H1 (cell line): Measurements from ENCODE around the gene ST6GALNAC3. TPM values are rescaled to one million over a fixed set of nuclear protein-coding genes. Genes with fewer than 3 reads are reported as not detected.

Source experiments
- CTCF ChIA-PET: fragments of 300-600 bp; sonication (Branson Sonifier 250); formaldehyde crosslinking; loops from one replicate; lab custom pipeline; 2021; ENCODE audit not compliant: partially characterized antibody; lab: Charles Lee
- POLR2A ChIA-PET: fragments of 300-600 bp; sonication (Branson Sonifier 250); formaldehyde crosslinking; loops from one replicate; lab custom pipeline; 2021; ENCODE audit warnings: inconsistent platforms; ENCODE audit not compliant: partially characterized antibody; lab: Charles Lee
- DNase-seq, 2 experiments: peaks; one replicate each; pipeline versions ENCODE4 v3.0.0 to v3.0.0-alpha.2; 2010 to 2022; ENCODE audit warnings: low spot score in 2 of 2, low read depth in 1 of 2, mixed read lengths in 1 of 2
- FAIRE-seq: peaks from 2 replicates; lab custom pipeline; 2011; peaks lifted over from hg19 to GRCh38; lab: Jason Lieb, UNC
- H2AFZ ChIP-seq: 2 replicates; pipeline ENCODE4 v1.8.1; 2012; ENCODE audit warnings: low read length, inconsistent platforms
- H2AK5ac ChIP-seq: 2 replicates; pipeline ENCODE4 v1.6.1; 2013; ENCODE audit warnings: low read depth, low read length
- H2BK120ac ChIP-seq: replicated peaks from 2 replicates; pipeline ENCODE3; 2013; ENCODE audit warnings: low read depth, low read length, inconsistent platforms
- H2BK12ac ChIP-seq: 2 replicates; pipeline ENCODE4 v1.6.1; 2013; ENCODE audit warnings: low read depth, low read length
- H2BK15ac ChIP-seq: 2 replicates; pipeline ENCODE4 v1.6.1; 2013; ENCODE audit warnings: low read length
- H2BK20ac ChIP-seq: 2 replicates; pipeline ENCODE4 v1.6.1; 2013; ENCODE audit warnings: low read length
- H2BK5ac ChIP-seq: 2 replicates; pipeline ENCODE4 v1.6.1; 2013; ENCODE audit warnings: low read depth, low read length
- H3K14ac ChIP-seq: 2 replicates; pipeline ENCODE4 v1.6.1; 2013; ENCODE audit warnings: inconsistent platforms; ENCODE audit not compliant: insufficient read length
- H3K18ac ChIP-seq: 2 replicates; pipeline ENCODE4 v1.6.1; 2013; ENCODE audit warnings: low read length; ENCODE audit errors: extremely low read depth
- H3K23ac ChIP-seq: 2 replicates; pipeline ENCODE4 v1.6.1; 2013; ENCODE audit warnings: inconsistent platforms; ENCODE audit not compliant: insufficient read length
- H3K23me2 ChIP-seq: 2 replicates; pipeline ENCODE4 v1.6.1; 2013; ENCODE audit warnings: low read depth, low read length
- H3K27ac ChIP-seq: 2 replicates; pipeline ENCODE4 v1.6.1; 2011; ENCODE audit warnings: low read depth, low read length, inconsistent platforms
- H3K27me3 ChIP-seq, 4 experiments: replicated peaks in 1 of 4; 1 replicate in 1 of 4; 2 replicates in 3 of 4; pipeline versions ENCODE4 v1.6.1 to v1.8.1; 2011 to 2013; ENCODE audit warnings: low read length in 3 of 4, mild to moderate bottlenecking in 3 of 4, inconsistent platforms in 2 of 4, mixed read lengths in 2 of 4, moderate library complexity in 1 of 4; ENCODE audit not compliant: control insufficient read depth in 3 of 4, insufficient read depth in 3 of 4; ENCODE audit errors: extremely low read depth in 1 of 4
- H3K36me3 ChIP-seq, 4 experiments: 2 replicates each; pipeline versions ENCODE4 v1.6.1 to v1.8.1; 2011 to 2013; ENCODE audit warnings: mild to moderate bottlenecking in 4 of 4, low read length in 3 of 4, moderate library complexity in 2 of 4, control low read depth in 1 of 4, inconsistent platforms in 1 of 4; ENCODE audit not compliant: insufficient read depth in 4 of 4, control insufficient read depth in 2 of 4
- H3K4ac ChIP-seq: replicated peaks from 2 replicates; pipeline ENCODE3; 2013; ENCODE audit warnings: low read length, low read depth, mixed read lengths, inconsistent platforms; ENCODE audit not compliant: insufficient read length
- H3K4me1 ChIP-seq, 4 experiments: replicated peaks in 1 of 4; 1 replicate in 1 of 4; 2 replicates in 3 of 4; pipeline versions ENCODE4 v1.6.1 to v1.8.1; 2011 to 2013; ENCODE audit warnings: low read length in 3 of 4, inconsistent platforms in 2 of 4, mixed read lengths in 1 of 4; ENCODE audit not compliant: insufficient read depth in 4 of 4, control insufficient read depth in 3 of 4
- H3K4me2 ChIP-seq, 2 experiments: 2 replicates each; pipeline versions ENCODE4 v1.6.1 to v1.8.1; 2011 to 2013; ENCODE audit warnings: low read depth in 2 of 2, low read length in 2 of 2, control low read depth in 1 of 2, inconsistent platforms in 1 of 2, mild to moderate bottlenecking in 1 of 2; ENCODE audit not compliant: insufficient read depth in 1 of 2
- H3K4me3 ChIP-seq, 4 experiments: fragments of 200-600, 300-600 bp in 1 of 4; sonication (generic), shearing (Covaris generic), sonication (Bioruptor Twin) in 1 of 4; 2 replicates each; pipeline versions ENCODE4 v1.5.1 to v1.8.1; 2011 to 2016; ENCODE audit warnings: low read length in 4 of 4, low read depth in 3 of 4, control low read depth in 2 of 4, inconsistent platforms in 2 of 4, mild to moderate bottlenecking in 2 of 4, mixed read lengths in 1 of 4, moderate library complexity in 1 of 4; ENCODE audit not compliant: insufficient read depth in 2 of 4; ENCODE audit errors: extremely low read depth in 1 of 4
- H3K56ac ChIP-seq: replicated peaks from 2 replicates; pipeline ENCODE3; 2013; ENCODE audit warnings: low read depth, mild to moderate bottlenecking, mixed read lengths, low read length, inconsistent platforms; ENCODE audit not compliant: insufficient read length
- H3K79me1 ChIP-seq: 2 replicates; pipeline ENCODE4 v1.6.1; 2013; ENCODE audit warnings: low read depth, low read length, control low read depth
- H3K79me2 ChIP-seq, 2 experiments: 2 replicates each; pipeline versions ENCODE4 v1.6.1 to v1.8.1; 2012 to 2013; ENCODE audit warnings: low read length in 2 of 2, mild to moderate bottlenecking in 2 of 2, inconsistent platforms in 1 of 2; ENCODE audit not compliant: insufficient read depth in 2 of 2, control insufficient read depth in 1 of 2
- H3K9ac ChIP-seq, 4 experiments: replicated peaks in 1 of 4; 1 replicate in 1 of 4; 2 replicates in 3 of 4; pipeline versions ENCODE4 v1.6.1 to v1.8.1; 2011 to 2013; ENCODE audit warnings: low read depth in 3 of 4, low read length in 3 of 4, control low read depth in 2 of 4, mild to moderate bottlenecking in 2 of 4, moderate library complexity in 2 of 4, inconsistent platforms in 1 of 4; ENCODE audit errors: extremely low read depth in 1 of 4
- H3K9me3 ChIP-seq, 2 experiments: 2 replicates each; pipeline versions ENCODE4 v1.6.1 to v1.8.1; 2012 to 2013; ENCODE audit warnings: mild to moderate bottlenecking in 2 of 2, moderate library complexity in 2 of 2, control low read depth in 1 of 2, inconsistent platforms in 1 of 2, low read depth in 1 of 2, low read length in 1 of 2, mixed read lengths in 1 of 2; ENCODE audit not compliant: insufficient read depth in 2 of 2
- H4K20me1 ChIP-seq, 2 experiments: replicated peaks in 1 of 2; 2 replicates each; pipeline versions ENCODE3 to v1.8.1; 2011 to 2013; ENCODE audit warnings: inconsistent platforms in 2 of 2, low read length in 2 of 2, mild to moderate bottlenecking in 1 of 2; ENCODE audit not compliant: insufficient read depth in 2 of 2, control insufficient read depth in 1 of 2
- H4K5ac ChIP-seq: 2 replicates; pipeline ENCODE4 v1.6.1; 2013; ENCODE audit warnings: low read length, low read depth, mixed read lengths, inconsistent platforms; ENCODE audit not compliant: insufficient read length
- H4K8ac ChIP-seq: 2 replicates; pipeline ENCODE4 v1.8.0; 2013; ENCODE audit warnings: mild to moderate bottlenecking, moderate library complexity, low read length, inconsistent platforms; ENCODE audit not compliant: insufficient read depth; ENCODE audit errors: extremely low read depth
- H4K91ac ChIP-seq: replicated peaks from 2 replicates; pipeline ENCODE3; 2013; ENCODE audit warnings: low read length, mixed read lengths, inconsistent platforms; ENCODE audit not compliant: insufficient read length
- CREB1 ChIP-seq: IDR thresholded peaks from 2 replicates; pipeline ENCODE4 v1.6.1; 2012; ENCODE audit warnings: inconsistent platforms
- EP300 ChIP-seq, 2 experiments: IDR thresholded peaks; 1 replicate in 1 of 2; 2 replicates in 1 of 2; pipeline ENCODE4 v1.6.1; 2011 to 2012; ENCODE audit warnings: low read depth in 2 of 2, low read length in 2 of 2, mild to moderate bottlenecking in 2 of 2, borderline replicate concordance in 1 of 2, inconsistent platforms in 1 of 2, moderate library complexity in 1 of 2
- SIN3A ChIP-seq, 2 experiments: IDR thresholded peaks in 1 of 2; conservative IDR thresholded peaks in 1 of 2; 2 replicates each; pipeline ENCODE4 v1.6.1; 2011 to 2012; ENCODE audit warnings: low read length in 2 of 2, improper control_type of control experiment in 1 of 2, low read depth in 1 of 2, mild to moderate bottlenecking in 1 of 2
- SIRT6 ChIP-seq: IDR thresholded peaks from one replicate; pipeline ENCODE4 v1.7.1; 2012; ENCODE audit warnings: low read length, inconsistent platforms
- SRF ChIP-seq: IDR thresholded peaks from 2 replicates; pipeline ENCODE4 v1.6.1; 2011; ENCODE audit warnings: mild to moderate bottlenecking, low read depth, low read length, moderate library complexity
- TBP ChIP-seq: IDR thresholded peaks from 2 replicates; pipeline ENCODE4 v1.6.1; 2011; ENCODE audit warnings: low read depth, low read length, improper control_type of control experiment
- ZNF274 ChIP-seq: IDR thresholded peaks from 2 replicates; pipeline ENCODE4 v1.7.0; 2012; ENCODE audit warnings: low read length, borderline replicate concordance; ENCODE audit errors: extremely low read depth
- WGBS, 2 experiments: shearing (Covaris generic) in 1 of 2; methylation state at CpG; one replicate each; pipeline versions ENCODE4 v1.1.6 to v1.1.7; 2013 to 2015; ENCODE audit warnings: low lambda C conversion rate in 2 of 2, mixed read lengths in 2 of 2, inconsistent platforms in 1 of 2, low coverage in 1 of 2, missing lambda C conversion rate in 1 of 2; ENCODE audit not compliant: insufficient replicate concordance in 2 of 2, insufficient coverage in 1 of 2, insufficient read length in 1 of 2; ENCODE audit errors: extremely low coverage in 1 of 2, missing lambda C conversion rate in 1 of 2; 5-methylcytosine and 5-hydroxymethylcytosine counted together
- polyA plus RNA-seq, 7 experiments: library from polyadenylated mRNA; depleted of rRNA in 3 of 7; stranded (reverse) in 5 of 7; unstranded in 2 of 7; fragments of >200 nt in 5 of 7; fragments of 200-250 nt in 2 of 7; gene quantifications; 1 replicate in 5 of 7; 2 replicates in 1 of 7; 4 replicates in 1 of 7; pipeline versions ENCODE4 v1.2.1 to v1.2.3, GENCODE V29; 2011 to 2013; ENCODE audit warnings: missing spikeins in 2 of 7, mixed read lengths in 2 of 7
- total RNA-seq: library from RNA; stranded (reverse); fragmentation: NEBNext Ultra II Directional; extraction: Animal tissue kit (Norgen Biotek cat#: 25700); gene quantifications from 2 replicates; pipeline ENCODE4 v1.2.1, GENCODE V29; 2021
- TF ChIP-seq, protein P1 (sequence below): IDR thresholded peaks from 2 replicates; pipeline ENCODE4 v1.6.1; 2012; ENCODE audit warnings: low read length, inconsistent platforms

Gene ST6GALNAC3
- total and polyA plus RNA-seq, 2 of the 8 experiments (the other 6 are each of a cell fraction or from before 2014, with no cell fraction given), result 4.9 to 19.0 TPM

DNA sequence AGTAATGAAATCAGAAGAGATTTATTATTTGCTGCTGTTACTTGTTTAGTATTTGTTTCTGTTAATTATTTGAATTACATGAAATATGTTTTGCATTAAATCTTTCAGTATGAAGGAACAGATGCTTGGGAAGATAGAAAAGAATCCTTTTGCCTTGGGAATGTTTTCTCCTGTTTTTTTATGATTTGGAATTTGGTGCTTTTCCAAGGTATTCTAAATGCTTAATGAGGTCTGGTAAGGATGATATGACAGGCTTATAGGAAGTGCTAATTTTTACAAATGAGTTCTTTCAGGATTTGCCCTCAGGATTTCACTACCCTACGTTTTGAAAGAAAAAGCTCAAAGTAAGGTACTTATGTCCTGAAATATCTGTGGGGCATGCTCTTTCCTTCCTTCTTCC is 25.6 kb upstream of the ST6GALNAC3 start:
- Histone ChIP-seq H3K79me1 (no peaks in the 10 kb centered on the region), H4K5ac (no peak overlapping the region), H3K36me3 (no peaks in the 10 kb centered on the region), H3K4me3 (no peak overlapping the region), H3K4me2 (no peak overlapping the region), H3K27ac (no peak overlapping the region), H3K56ac (no peak overlapping the region), H3K4me1 (peaks cover 7 to 20% (median 12%) of the 10 kb centered on the region in 4 experiments; a peak in 6 of 7 replicates), H2AK5ac (no peak overlapping the region), H2BK5ac (no peak overlapping the region), H2AFZ (no peak overlapping the region), H3K4ac (no peak overlapping the region), H4K20me1 (no peaks in the 10 kb centered on the region), H4K91ac (no peak overlapping the region), H3K23me2 (no peaks in the 10 kb centered on the region), H2BK120ac (no peak overlapping the region), H3K23ac (no peak overlapping the region), H3K9ac (no peak overlapping the region), H3K14ac (no peak overlapping the region), H3K27me3 (no peaks in the 10 kb centered on the region), H2BK12ac (no peak overlapping the region), H2BK20ac (no peak overlapping the region), H3K9me3 (no peaks in the 10 kb centered on the region), H3K18ac (no peak overlapping the region), H3K79me2 (no peaks in the 10 kb centered on the region), H2BK15ac (no peak overlapping the region), H4K8ac (no peak overlapping the region)
- ChIA-PET CTCF (no interaction called here), POLR2A (no interaction called here)
- 63% methylated on average over 1 of the region's 1 CpG; no CpG with 5 or more reads in 1 of the 2 experiments for WGBS, 2 experiments
- FAIRE-seq (no peak), DNase-seq (no peak)
- TF ChIP-seq SIN3A (conservative IDR thresholded peaks at IDR 0.05 in 1 of 2, IDR thresholded peaks at IDR 0.05 in 1 of 2; ENCODE audit: low read depth in 1 of 2, low read length in 2 of 2), result no peak
- TF ChIP-seq SIRT6, result no peak
- no peak for TF ChIP-seq TBP
- TF ChIP-seq CREB1, result no peak
- TF ChIP-seq, protein P1, sequence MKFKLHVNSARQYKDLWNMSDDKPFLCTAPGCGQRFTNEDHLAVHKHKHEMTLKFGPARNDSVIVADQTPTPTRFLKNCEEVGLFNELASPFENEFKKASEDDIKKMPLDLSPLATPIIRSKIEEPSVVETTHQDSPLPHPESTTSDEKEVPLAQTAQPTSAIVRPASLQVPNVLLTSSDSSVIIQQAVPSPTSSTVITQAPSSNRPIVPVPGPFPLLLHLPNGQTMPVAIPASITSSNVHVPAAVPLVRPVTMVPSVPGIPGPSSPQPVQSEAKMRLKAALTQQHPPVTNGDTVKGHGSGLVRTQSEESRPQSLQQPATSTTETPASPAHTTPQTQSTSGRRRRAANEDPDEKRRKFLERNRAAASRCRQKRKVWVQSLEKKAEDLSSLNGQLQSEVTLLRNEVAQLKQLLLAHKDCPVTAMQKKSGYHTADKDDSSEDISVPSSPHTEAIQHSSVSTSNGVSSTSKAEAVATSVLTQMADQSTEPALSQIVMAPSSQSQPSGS, result no peak
- no peak for TF ChIP-seq SRF
- no peak for TF ChIP-seq ZNF274
- TF ChIP-seq EP300 (IDR thresholded peaks at IDR 0.05; ENCODE audit: borderline replicate concordance in 1 of 2, low read depth in 2 of 2, low read length in 2 of 2), result no peak
